ENCODE data around the gene FARP1.

- TF ChIP-seq CTCF (IDR thresholded peaks at IDR 0.05) (no peak), POLR2A (IDR thresholded peaks at IDR 0.05) (no peak), POLR2AphosphoS5 (IDR thresholded peaks at IDR 0.05; ENCODE audit: insufficient read depth in 1 of 2, low read depth in 1 of 2) (no peak)
These were observed 290.8 kb downstream of the FARP1 start for GRCh38 chr13:98433654-98434053.
